Eye (tissue), 1 donor: Measurements from ENCODE around the gene ARTN.
A peak's percentile ranks its signal among the peaks of the same experiment; 100 is the strongest.

Experiments used
- DNase-seq: peaks from one replicate; pipeline ENCODE4 v3.0.0-alpha.2; 2015

Gene ARTN

DNA sequence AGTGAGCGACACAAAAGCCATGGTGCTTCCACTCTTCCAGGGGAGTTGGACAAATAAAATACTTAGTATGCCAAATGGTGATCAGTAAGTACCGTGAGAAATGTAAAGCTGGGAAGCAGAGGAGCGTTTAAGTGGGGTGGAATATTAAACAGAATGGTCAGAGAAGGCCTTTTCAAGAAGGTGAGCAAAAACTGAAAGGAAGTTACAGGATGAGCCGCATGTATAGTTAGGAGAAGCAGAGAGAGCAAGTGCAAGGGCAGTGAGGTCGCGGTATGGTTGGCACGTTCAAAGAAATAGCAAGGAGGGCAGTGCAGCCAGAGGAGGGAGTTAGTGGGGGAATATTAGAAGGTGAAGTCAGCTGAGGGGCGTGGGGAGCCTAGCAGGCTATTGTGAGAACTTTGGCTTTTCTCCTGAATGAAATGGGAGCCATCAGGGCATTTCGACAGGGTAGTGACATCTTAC is 40.4 kb downstream of the ARTN start:
- DNase-seq: no peak

DNA sequence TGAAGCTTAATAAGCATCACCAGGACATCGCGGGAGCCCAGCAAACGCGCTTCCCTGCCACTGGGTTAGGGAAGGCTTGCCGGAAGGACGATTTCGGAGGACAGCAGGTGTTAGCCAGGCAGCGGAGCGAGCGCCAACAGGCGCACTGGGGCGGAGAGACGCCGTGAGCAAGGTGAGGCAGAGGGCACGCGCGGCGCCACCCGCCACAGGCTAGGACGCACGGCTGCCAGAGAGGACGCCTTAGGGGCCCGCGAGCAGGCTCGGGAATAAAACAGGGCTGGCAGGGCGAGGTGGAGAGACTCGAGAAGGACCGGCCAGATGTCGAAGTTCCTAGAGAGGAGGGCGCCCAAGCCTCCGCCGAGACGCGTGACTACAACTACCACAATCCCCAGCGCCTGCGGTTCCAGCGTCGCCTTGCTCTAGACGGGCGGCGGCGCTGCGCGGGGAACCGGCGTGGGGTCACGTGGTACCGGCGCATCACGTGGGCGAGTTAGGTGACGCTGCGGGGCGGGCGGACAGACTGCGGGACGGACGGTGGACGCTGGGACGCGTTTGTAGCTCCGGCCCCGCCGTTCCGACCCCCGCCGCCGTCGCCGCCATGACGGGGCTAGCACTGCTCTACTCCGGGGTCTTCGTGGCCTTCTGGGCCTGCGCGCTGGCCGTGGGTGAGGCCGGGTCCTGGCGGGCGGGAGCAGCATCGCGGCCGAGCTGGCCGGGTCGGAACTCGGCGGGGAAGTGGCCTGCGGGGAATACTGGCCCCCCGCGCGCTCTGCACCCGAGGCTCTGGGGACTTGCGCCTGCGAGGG is 41.0 kb downstream of the ARTN start, which contains the start of gene ATP6V0B:
Gene ATP6V0B (plus strand): TSS at position 518 of the 806 bp plus-strand sequence. CDS start 81 bp downstream, at position 599.
- peak; percentile 97 for DNase-seq

DNA sequence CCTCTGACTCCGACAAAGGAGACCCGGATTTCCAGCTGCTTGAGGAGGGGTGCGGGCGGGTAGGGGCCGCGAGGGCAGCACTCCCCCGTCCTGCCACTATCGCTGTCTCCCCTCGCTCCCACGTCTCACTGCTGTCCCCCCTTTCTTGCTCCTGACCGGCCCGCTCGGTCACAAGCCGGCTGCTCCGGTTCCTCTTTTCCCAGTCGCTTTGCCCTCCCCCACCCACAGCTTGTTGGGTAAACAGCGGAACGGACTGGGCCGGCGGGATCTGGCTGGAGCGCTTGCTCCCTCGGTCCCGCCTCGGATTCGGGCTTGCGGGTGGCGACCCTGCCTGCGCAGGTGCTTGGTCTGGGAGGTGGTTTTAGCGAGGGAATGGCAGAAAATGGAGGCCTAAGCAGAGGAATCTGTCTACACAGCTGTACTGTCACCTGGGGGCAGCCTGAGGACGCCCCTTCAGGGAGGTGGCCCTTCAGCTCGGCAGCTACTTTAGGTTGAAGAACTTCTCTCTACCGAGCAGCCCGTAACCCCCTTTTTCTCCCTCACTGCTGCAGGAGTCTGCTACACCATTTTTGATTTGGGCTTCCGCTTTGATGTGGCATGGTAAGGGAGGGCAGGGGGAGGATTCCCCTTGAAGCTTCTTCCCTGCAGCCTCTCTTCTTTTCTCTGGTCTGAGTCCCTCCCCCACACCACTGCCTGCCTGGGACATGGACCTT is 41.8 kb downstream of the ARTN start:
- peak; percentile 35 for DNase-seq

DNA sequence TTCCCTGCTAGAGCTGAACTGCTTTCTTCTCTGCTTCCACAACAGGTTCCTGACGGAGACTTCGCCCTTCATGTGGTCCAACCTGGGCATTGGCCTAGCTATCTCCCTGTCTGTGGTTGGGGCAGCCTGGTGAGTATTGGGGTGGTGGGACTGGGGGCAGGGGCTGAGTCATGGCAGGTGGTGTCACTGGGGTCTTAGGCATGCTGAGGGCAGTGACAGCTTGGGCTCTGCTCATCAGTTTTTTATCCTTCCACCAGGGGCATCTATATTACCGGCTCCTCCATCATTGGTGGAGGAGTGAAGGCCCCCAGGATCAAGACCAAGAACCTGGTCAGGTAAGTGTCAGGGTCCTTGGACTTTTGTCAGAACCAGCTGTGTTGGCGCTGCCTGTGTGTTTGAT is 42.4 kb downstream of the ARTN start:
- no peak for DNase-seq

DNA sequence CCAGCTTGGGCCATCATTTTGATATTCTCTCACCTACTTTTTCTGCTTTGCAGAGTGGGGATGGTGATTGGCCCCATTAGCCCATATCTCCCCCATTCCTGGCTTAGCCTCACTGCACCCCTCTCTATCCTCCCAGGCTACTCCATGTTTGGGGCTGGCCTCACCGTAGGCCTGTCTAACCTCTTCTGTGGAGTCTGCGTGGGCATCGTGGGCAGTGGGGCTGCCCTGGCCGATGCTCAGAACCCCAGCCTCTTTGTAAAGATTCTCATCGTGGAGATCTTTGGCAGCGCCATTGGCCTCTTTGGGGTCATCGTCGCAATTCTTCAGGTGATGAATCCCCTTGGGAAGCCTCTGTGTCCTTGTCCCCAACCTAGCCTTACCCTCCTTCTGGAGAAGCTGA is 43.3 kb downstream of the ARTN start:
- no peak for DNase-seq

DNA sequence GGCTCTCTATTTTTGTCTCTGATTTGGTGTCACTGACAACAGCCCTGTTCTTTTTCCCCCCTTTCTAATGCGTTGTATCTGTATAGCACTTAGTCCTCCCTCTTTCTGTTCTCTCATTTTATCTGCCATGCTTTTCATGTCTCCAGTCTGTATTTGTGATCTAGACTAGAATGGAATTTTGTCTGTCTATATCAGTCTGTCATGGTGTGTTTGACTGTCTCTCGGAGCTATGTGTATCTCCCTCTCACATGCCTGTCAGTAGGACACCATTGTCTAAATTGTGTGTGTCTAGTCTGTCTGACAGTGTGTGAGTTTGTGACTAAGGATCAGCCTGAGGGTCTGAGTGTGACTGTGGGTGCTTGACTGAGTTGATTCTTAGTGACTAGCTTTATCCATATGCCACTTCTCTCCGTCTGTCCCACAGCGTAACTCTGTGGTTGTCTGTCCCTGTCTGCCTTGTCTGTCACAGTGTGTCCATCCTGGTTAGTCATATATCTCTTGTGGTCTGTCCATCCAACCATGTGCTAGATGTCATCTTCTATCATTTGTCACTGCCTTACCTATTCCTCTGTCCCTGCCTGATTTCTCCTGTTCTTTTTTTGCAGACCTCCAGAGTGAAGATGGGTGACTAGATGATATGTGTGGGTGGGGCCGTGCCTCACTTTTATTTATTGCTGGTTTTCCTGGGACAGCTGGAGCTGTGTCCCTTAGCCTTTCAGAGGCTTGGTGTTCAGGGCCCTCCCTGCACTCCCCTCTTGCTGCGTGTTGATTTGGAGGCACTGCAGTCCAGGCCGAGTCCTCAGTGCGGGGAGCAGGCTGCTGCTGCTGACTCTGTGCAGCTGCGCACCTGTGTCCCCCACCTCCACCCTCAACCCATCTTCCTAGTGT is 44.0 kb downstream of the ARTN start:
- DNase-seq: no peak

DNA sequence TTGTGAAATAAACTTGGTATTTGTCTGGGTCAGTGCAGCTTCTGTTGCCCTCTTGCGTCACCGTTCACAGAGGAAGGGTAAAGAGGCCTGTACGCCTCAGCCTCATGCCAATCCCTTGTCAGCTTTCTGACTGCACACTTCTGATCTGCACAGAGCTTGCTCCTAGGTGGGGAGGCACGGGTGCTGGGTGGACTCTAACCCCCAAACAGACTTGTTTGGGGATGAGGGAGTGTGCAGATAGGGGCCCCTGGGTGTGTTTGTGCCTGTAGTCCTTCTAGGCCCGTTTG is 44.6 kb downstream of the ARTN start:
- DNase-seq: no peak

DNA sequence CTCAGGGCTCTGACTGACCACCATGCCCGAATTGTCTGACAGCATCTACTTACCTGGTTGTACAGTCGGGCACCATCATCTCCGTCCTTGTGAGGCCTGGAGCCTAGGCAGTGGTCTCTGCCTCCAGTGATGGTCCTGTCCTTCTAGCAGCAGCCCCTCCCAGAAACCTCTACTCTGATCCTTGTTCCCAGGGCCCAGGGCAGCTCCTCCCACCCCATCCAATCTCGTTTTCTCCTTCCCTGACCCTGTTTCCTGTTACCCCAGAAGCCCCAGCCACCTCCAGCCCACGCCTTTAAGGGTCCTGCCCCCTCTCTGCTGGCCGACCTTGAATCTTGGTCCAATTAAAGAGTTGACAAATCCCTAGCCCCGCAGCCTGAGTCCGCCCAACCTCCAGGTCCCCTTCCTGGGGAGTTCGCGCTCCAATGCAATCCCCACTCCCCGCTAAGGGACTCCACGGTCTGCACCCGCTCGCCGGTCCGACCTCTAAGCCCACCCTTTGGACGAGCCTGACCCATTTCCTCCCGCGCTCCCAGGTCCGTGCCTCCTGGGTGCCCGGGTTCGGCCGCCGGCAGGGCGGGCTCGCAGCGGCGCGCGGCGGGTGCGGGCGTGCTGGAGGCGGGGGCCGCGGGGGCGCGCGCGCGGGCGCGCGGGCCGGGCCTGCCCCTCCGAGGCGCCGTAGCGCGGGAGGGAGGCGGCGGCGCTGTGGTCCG is 45.1 kb downstream of the ARTN start, which contains the start of gene B4GALT2:
Gene B4GALT2 (plus strand): TSS at position 660 of the 710 bp plus-strand sequence. CDS start 1,951 bp downstream, outside the sequence.
- peak; percentile 62 for DNase-seq

DNA sequence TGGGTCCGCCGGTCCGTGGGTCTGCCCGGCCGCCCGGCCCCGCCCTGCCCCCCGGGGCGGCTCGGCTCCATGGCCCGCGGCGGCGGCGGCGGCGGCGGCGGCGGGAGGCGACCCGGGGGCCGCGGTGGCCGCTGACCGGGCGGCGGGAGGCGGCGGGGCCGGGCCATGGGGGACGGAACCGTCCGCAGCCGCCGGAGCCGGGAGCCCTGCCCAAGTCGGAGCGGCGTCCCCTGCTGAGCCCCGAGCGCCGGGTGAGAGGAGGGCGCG is 45.6 kb downstream of the ARTN start:
- no peak for DNase-seq

DNA sequence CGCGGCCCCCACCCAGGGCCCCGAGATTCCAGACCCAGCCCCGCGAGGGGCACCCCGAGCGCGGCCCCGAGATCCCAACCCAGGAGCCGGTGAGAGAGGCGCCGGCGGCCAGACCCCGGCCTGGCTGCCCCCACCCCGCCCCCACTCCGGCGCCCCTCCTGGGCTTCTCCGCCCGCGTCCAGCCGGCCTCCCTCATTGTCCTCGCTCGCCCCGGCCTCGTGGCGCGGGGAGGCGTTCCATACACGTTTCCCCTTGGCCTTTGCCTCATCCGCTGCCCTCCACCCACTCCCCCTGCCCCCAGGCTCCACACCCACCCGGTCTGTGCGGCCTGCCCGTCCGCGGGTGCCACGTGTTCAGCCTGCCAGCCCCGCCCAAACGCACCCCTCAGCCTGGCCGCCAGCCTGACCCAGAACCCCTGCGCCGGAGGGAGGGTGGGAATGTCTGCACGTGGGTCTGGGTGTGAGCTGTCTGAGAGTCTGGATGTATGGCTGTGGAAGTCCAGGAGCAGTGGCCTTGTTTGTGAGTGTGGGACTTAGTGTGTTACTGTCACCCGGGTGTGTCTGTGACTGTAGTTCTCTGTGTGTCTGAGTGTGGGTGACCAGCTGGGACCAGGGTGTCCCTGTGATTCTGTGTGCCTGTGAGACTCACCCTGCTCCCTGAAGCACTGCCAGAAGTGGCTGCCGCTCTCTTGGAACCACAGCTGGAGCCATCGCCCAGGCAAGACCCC is 46.1 kb downstream of the ARTN start:
- DNase-seq: peak; percentile 78

DNA sequence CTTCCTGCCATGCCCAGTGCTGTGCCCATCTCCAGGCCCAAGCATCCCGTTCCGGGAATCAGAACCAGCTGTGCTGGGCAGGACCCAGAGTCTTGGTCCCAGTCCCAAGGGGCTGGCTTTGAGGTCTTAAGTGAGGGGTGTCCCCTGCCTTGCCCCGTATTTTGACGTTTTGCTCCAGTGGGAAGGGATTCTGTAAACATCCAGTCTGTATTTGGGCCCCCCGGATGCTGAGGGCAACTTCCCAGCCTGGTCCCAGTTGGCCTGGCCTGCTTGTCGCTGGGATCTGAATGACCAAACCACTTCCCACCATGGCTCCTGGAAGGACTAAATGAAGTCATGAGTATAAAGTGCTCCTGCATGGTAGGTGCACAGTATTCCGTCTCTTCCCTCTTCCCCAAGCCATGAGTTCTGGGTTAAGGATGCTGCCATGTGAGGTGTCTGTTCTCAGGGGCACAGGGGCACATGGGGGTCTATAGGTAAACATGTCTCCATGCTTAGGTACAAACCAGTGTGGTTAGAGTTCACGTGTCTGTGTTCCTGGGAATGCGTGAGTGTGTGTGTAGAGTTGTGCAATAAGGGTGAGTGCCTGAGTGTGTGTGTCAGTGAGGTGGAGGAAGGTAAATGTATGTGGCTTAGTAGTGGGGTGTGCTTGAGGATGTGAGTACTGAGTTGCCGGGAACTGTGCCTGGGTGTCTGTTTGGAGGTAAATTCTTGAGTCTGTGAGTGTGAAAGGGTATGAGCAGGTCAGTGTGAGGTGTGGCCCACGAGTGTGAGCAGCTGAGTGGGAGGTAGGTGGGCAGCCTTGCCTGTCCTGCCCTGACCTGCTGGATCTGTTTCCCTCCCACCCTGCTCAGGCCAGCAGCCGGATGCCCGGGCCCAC is 46.9 kb downstream of the ARTN start:
- DNase-seq: no peak

DNA sequence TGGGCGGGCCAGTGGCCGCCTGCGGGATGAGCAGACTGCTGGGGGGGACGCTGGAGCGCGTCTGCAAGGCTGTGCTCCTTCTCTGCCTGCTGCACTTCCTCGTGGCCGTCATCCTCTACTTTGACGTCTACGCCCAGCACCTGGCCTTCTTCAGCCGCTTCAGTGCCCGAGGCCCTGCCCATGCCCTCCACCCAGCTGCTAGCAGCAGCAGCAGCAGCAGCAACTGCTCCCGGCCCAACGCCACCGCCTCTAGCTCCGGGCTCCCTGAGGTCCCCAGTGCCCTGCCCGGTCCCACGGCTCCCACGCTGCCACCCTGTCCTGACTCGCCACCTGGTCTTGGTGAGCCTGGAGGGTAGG is 47.5 kb downstream of the ARTN start:
- peak; percentile 9 for DNase-seq

DNA sequence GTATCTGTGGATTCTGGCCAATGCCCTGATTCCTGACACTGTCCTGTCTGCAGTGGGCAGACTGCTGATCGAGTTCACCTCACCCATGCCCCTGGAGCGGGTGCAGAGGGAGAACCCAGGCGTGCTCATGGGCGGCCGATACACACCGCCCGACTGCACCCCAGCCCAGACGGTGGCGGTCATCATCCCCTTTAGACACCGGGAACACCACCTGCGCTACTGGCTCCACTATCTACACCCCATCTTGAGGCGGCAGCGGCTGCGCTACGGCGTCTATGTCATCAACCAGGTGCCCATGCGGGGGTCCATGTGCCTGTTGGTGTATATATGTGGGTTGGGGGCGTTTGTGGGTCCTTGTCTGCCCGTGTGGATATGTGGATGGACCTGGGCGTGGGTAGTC is 48.0 kb downstream of the ARTN start:
- DNase-seq: no peak

DNA sequence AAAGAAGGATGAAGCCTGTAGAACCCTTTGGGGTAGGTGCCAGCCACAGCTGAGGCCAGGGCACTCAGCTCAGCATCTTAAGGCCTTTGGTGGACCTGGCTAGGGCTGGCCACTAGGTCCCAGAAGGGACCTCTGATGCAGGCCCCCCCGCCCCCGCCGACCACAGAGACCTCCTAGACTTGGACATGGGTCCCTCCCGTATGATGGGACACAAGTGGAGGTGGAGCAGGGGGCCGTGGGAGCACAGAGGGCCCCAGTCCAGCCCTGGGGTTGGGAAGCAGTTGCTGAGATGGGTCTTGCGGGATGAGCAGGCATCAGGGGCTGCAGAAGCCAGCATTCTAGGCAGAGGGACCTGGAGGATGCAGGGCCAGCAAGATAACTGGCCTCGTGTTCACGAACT is 48.6 kb downstream of the ARTN start:
- no peak for DNase-seq

DNA sequence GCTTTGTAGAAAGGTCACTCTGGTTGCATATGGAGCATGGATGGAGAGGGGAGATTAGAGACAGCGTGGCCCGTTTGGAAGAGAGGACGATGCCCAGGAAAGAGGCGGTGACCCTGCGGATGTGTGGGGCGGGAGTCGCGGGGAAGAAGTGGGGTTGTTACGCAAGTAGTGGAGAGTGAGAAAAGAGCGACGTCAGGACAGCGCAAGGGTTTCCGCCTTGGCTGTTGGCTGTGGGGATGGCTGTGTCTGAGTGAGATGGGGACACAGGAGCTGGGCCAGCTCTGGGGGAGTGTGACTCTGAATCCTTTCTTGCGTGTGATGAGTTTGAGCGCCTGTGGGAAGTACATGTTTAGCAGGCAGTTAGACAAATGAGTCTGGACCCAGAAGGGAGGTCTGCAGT is 49.2 kb downstream of the ARTN start:
- no peak for DNase-seq

DNA sequence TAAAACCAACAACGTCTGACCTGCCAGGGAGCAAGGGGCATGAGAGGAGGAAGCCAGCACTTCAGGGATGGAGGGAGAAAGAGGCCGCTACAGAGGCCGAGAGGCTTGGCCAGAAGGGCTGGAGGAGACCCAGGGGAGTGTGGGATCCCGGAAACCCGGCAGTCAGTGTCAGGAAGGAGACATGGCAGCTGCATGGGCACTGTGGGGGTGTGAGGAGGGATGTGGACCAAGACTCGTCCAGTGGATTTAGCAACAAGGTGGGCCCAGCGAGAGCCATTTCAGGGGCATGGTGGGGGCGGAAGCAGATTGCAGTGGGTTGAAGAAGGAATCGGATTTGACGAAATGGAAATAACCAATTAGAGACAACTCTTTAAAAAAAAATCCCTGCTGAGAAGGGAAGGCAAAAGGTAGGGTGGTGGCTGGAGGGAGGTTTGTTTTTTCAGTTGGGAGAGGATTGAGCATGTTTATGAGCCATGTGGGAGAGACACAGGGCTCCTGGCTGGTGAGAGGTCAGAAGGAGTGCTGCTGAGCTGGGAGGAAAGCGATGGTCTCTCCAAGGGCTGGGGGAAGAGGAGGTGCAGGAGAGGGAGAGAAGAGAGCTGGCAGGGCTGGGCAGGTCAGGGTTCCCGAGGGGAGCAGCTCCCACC is 49.8 kb downstream of the ARTN start:
- no peak for DNase-seq

DNA sequence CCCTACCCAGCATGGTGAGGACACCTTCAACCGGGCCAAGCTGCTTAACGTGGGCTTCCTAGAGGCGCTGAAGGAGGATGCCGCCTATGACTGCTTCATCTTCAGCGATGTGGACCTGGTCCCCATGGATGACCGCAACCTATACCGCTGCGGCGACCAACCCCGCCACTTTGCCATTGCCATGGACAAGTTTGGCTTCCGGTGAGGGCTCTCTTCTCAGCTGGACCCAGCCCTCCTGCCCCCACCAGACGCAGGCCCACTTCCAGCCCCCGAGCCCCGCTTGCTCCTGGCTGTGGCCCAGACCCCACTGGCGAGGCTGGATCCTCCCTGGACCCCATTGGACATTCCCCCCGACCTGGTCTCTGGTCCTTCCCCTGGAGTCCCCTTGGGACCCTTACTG is 51.3 kb downstream of the ARTN start:
- no peak for DNase-seq

DNA sequence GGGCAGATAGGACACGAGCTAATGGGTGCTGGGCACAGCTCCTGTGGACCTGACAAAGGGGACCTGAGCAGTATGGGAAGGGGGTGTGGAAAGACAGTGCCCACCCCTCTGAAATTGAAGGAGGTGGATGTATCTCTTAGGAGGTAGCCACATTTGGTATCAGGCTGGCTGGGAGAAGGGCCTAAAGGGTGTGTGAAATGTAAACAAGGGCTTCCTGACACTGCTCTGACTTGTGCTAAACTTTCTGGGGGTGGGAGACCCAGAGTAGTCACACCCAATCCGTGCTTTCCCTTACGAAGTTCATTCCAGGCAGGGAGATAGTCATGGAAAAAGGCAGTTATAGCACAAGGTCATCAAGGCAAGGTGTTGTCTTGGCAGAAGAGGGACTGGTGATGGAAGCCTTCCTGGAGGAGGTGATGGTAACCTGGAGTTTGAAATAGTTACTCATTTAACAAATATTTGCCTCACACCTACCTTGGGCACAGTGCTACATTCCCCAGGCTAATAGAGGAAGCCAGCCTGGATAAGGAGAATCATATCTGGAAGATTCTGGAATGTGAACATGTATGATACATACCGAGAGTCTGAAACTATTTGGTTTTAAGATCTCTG is 52.5 kb downstream of the ARTN start:
- no peak for DNase-seq

DNA sequence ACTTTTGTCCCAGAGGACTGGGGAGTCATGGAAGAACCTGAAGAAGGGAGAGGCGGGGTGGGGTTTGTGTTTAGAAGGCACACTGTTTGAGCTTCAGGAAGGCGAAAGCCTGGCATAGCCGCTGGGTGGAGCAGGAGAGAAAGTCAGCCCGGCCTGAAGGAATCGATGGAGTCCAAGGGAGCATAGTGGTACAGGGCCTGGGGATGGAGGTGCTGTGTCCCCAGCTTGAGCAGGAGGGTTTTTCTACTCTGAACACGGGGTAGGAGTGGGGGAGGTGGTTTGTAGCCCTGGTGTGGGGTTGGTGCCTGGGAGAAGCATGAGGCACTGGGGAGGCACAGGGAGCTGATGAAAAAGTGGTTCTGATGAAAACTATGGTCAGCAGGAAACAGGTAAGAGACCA is 53.1 kb downstream of the ARTN start:
- no peak for DNase-seq
